Stimulated activated CD4-positive, alpha-beta T cell treated with anti-CD3 and anti-CD28 coated beads, Interleukin-12 subunit alpha, Interleukin-12 subunit beta, amount 100 ng/mL, for 24 hours (primary cell): ENCODE measurements around the gene MORN4.
"Not testable (repeated sequence)": the region's sequence is repeated elsewhere in the genome, so short reads cannot be mapped to it uniquely, and the experiment has no call there.

Experiments
- DNase-seq, 2 experiments: peaks; one replicate each; pipeline ENCODE4 v3.0.0-alpha.2; 2020; ENCODE audit warnings: low read depth in 2 of 2

Gene MORN4

DNA sequence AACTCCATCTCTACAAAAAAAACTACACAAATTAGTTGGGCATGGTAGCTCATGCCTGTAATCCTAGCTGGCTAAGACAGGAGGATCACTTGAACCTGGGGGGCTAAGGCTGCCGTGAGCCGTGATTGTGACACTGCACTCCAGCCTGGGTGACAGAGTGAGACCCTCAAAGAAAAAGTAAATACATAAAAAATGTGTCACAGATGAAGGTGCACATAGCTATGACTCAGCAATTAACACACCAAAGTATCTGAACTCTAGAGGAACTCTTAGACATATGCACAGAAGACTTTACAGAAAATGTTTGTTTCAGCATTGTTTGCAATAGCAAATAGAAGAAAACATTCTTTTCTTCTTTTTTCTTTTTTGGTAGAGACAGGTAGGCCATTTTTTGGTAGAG, 35.5 kb downstream of the MORN4 start:
- no peak for DNase-seq

GRCh38 chr10:97596101-97597082, 36.9 kb downstream of the MORN4 start:
- DNase-seq = no peak

- DNase-seq = no peak
Measured at GRCh38 chr10:97593421-97593820, 39.9 kb downstream of the MORN4 start.

DNA sequence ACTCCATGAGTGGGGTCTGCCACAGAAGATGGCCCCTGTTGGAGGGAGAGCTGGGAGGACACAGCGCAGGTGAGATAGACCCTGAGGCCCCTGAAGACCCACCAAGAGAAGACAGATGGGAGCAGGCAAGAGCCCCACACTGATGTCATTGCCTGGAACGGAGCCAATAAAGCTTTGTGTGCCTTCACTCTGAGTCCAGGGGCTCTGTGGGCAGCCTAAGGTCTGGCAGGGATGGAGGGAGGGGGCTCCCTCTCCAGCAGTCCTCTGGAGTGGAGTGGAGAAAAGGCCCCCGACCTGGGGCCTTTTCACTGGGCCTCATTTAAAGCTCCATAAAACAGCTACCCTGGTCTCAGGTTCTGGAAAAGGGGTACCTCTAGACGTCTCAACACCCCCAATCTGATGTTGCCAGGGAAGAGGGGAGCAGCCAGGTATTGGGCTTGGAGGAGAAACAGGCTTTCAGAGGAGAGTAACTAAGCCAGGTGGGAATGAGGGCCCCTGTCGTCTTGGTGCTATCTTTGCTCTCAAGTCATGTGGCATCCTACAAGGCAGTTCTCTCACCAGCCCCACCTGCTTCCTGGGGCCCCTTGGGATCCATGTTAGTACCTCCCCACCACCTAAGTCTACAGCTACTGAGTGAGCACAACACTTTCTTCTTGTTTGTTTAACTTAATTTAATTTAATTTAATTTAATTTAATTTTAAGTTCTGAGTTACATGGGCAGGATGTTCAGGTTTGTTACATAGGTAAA, 42.4 kb downstream of the MORN4 start:
- no peak for DNase-seq

GRCh38 chr10:97590082-97590747, 43.1 kb downstream of the MORN4 start:
- no peak for DNase-seq

- no peak for DNase-seq
Measured at GRCh38 chr10:97589479-97589878, 43.8 kb downstream of the MORN4 start, which contains the start of gene C10orf62. Gene C10orf62 (plus strand): TSS chr10:97589721. CDS start chr10:97589898, 177 bp downstream.

DNA sequence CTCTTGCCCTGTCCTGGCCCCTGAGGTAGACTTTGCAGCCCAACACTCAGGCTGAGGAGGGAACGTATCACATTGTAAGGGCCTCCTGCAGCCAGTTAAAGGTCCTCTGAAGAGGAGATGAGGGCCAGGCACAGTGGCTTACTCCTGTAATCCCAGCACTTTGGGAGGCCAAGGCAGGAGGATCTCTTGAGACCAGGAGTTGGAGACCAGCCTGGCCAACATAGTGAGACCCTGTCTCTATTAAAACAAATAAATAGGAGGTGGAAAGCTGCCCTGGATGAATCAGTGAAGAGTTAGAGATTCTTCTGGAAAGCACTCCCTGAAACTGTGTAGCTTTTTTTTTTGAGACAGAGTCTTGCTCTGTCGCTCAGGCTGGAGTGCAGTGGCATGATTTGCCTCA, 46.1 kb downstream of the MORN4 start:
- no peak for DNase-seq

GRCh38 chr10:97585439-97585811, 47.9 kb downstream of the MORN4 start:
- DNase-seq = no peak

- DNase-seq = no peak
Measured at GRCh38 chr10:97584798-97585438, 48.4 kb downstream of the MORN4 start.

GRCh38 chr10:97584060-97584797, 49.1 kb downstream of the MORN4 start, which contains the start of gene HOGA1:
Gene HOGA1 (plus strand): TSS chr10:97584389. CDS start chr10:97584704, 315 bp downstream.
- no peak for DNase-seq

- DNase-seq = no peak
Measured at GRCh38 chr10:97583476-97583875, 49.8 kb downstream of the MORN4 start.

DNA sequence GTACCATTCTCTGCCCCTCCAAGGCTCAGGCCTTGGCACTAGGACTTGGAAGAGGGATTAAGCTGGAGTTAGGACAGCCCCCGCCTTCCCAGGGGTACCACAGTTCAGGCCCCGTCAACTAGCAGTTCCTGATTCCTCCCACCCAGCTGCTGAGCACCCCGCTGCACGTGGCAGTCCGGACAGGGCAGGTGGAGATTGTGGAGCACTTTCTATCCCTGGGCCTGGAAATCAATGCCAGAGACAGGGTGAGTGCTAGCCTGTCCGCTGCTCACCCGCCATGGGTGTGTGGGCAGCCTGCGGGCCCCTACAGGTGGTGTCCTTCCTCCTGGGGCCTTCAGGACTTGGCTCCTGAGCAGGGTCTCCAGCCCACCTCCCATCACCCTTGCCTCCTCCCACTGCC, 51.1 kb downstream of the MORN4 start:
- DNase-seq = no peak

- DNase-seq = no peak
Measured at GRCh38 chr10:97580421-97581367, 52.6 kb downstream of the MORN4 start.

DNA sequence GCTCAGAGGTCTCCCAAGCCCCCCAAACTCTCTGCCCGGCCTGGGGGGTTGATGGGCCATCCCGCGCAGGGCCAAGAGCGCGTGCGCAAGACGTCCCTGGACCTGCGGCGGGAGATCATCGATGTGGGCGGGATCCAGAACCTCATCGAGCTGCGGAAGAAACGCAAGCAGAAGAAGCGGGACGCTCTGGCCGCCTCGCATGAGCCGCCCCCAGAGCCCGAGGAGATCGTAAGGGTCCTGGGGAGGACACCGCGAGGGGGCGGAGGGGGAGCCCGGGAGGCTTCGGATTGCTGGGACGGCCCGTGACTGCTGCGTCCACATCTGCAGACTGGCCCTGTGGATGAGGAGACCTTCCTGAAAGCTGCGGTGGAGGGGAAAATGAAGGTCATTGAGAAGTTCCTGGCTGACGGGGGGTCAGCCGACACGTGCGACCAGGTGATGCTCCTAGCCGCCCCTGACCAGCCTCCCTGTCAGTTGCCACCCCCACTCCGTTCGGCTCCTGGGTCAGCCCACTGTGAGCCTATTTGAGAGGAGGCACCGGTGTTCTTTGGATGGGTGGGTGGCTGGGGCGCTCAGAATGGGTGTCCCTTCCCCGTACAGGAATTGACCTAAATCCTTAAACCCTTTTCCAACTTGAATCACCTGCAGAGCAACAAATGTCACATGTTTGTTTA, 55.0 kb downstream of the MORN4 start:
- no peak for DNase-seq

- no peak for DNase-seq
Measured at GRCh38 chr10:97577701-97578100, 55.6 kb downstream of the MORN4 start.

DNA sequence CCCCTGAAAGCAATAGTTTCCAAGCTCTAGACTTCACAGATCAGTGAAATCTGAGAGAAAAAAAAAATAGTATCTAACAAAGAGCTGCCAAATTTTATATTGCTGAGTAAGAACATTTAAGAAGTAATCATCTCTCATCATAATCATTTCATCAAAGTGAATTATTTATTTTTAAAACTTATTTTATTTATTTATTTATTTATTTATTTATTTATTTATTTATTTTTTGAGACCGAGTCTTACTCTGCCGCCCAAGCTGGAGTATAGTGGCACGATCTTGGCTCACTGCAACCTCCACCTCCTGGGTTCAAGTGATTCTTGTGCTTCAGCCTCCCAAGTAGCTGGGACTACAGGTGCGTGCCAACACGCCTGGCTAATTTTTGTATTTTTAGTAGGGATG, 56.8 kb downstream of the MORN4 start:
- DNase-seq = not testable (repeated sequence)

- no peak for DNase-seq
Measured at GRCh38 chr10:97575127-97575668, 58.1 kb downstream of the MORN4 start.

- no peak for DNase-seq
Measured at GRCh38 chr10:97574374-97575126, 58.8 kb downstream of the MORN4 start.
